IPS-NIHi7 (cell line): ENCODE data around the gene KLK5.

Experiments
- DNase-seq: peaks from one replicate; pipeline ENCODE4 v3.0.0; 2012; ENCODE audit warnings: mixed read lengths; ENCODE audit errors: extremely low spot score

The KLK5 gene

DNA sequence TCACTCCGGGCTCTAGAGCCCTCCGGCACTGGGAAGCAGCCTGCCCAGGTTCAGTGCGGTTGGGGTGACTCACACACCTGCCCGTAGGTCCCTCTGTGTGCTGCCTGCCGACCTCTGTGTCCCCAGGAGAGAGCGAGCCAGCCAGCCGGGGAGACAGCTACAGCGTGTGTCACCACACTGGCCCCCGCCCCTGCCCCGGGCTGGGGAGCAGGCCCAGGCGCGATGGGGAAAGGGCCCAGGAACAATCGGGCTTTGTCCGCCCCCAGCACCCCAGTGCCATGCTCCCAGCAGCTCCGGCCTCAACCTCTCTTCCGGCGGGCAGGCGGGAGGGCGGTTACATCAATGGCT, 16.5 kb upstream of the KLK5 start, which contains the start of gene KLK6:
Gene KLK6, minus strand, starts transcription at position 179 of the 348 bp plus-strand sequence. CDS start 1,487 bp downstream, outside the sequence.
- DNase-seq, result no peak

DNA sequence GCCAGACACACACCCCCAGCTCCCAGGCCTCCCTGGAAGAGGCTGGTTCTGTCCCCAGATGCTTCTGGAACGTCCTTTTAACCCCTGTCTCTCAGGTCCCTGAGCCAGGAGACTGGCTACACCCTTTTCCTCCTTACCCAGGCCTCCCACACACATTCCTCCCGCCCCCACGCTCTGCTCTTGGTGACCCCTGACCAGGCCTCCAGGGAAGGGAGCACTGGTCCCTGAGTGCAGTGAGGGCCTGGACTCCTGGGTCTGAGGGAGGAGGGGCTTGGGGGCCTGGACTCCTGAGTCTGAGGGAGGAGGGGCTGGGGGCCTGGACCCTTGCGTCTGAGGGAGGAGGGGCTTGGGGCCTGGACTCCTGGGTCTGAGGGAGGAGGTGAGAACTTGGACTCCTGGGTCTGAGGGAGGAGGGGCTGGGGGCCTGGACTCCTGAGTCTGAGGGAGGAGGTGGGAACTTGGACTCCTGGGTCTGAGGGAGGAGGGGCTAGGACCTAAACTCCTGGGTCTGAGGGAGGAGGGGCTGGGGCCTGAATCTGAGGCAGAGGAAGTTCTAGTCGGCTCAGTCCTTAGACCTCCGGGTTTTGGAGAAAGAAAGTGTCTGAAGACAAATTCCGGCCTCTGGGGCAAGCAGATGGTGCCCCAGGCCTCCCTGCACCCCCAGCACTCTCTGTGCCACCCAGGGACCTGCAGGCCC, 16.0 kb upstream of the KLK5 start:
- DNase-seq, result peak; percentile 39

DNA sequence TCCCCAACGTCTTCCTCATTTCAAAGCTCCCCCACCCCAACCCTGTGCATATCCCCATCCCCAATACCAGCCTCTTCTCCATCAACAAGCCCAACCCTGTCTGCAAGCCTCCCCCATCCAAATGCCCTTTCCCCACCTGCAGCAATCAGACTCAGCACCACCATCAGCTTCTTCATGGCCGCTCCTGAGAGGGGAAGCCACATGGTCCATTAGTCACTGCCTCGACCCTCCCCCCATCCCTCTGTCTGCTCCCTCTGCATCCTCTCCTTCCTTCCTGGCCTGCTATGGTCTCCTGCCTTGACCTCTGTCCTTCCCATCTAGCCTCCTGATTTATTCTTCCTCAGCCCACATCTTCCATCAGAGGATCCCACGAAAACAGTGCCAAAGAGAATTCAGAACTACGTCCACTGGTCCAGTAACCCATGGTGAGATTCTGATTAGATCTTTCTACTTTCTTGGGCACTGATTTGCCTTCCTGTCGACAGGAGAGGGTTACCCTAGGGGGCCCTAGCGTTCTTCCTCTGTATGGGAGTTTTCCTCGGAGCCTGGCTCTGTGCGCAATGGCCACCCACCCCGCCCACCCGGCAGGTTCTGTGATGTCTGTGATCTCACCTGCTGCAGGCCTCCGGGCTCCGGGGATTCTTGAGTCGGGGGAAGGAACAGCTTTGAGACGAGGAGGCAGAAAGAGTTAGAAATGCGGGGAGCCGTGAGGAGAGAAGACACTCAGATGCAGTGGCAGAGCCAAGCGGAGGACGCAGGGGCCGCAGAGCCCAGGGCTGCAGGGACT, 15.3 kb upstream of the KLK5 start:
- DNase-seq, result peak; percentile 36

DNA sequence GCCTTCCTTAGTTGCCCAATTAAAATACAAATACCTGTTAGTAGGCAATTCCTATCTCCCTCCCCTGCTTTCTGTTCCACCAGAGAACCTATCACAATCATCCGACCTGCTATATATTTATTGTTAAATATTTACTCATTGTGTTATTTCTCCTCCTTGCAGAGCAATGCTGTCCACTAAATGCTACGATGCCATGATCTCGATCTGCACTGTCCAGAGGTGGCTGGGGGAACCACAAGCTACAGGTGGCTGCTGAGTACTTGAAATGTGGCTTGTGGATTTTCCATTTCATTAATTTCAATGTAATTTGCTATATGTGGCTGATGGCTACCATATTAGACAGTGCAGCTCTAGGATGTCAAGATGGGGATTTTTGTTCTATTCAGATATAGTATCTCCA, 11.4 kb upstream of the KLK5 start:
- no peak for DNase-seq

DNA sequence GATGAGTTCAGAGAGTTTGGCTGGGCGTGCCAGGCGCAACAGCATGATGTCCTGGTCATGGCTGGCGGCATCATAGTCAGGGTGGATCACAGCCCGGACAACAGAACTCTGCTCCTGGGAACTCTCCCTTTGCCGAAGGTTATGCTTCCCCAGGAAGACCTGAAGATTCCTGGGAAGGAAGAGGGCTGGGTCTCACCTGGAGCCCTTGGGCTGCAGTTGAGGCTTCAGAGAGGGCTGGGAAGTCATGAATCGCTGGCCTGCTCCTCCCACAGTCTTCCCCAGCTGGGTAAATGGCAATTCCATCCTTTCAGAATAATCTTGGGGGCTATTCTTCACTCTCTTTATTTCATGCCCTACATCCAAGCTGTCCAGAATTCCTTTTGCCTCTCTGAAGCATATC, 10.5 kb upstream of the KLK5 start:
- DNase-seq, result no peak

DNA sequence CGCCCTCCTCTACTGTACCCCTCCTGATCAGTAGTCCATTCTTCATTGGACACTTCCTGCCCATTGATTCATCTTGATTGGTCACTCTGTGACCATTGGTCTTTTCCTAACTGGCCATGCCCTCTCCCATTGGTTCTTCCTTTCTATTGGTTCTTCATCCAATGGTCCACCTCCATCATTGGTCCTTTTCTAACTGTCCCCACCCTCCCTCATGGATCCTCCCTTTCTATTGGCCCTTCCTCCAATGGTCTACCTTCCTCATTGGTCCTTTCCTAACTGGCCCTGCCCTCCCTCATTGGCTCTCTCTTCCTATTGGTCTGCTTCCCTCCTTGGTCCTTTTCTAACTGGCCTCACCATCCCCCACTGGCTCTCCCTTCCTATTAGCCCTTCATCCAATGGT, 9.4 kb upstream of the KLK5 start:
- no peak for DNase-seq

DNA sequence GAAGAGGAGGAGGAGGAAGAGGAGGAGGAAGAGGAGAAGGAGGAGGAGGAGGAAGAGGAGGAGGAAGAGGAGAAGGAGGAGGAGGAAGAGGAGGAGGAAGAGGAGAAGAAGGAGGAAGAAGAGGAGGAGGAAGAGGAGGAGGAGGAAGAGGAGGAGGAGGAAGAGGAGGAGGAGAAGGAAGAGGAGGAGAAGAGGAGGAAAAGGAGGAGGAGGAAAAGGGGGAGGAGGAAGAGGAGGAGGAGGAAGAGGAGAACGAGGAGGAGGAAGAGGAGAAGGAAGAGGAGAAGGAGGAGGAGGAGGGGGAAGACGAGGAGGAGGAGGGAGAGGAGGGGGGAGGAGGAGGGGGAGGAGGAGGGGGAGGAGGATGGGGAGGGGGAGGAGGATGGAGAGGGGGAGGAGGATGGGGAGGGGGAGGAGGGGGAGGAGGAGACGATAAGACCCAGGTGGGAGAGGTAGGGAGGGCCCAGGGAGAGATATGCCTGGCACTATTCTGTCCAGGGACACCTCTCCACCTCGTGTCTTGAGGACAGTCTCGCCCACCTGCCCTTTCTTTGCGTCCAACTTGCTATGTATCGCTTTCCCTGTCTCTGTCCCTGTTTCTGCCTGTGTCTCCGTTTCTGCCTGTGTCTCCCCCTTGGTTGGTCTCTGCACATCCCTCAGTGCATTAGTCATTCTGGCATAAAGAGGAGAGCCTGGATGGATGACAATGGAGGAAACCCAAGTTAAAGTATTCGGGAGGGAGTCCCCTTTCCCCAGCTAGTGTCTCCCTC, 7.1 kb upstream of the KLK5 start:
- DNase-seq, result no peak

DNA sequence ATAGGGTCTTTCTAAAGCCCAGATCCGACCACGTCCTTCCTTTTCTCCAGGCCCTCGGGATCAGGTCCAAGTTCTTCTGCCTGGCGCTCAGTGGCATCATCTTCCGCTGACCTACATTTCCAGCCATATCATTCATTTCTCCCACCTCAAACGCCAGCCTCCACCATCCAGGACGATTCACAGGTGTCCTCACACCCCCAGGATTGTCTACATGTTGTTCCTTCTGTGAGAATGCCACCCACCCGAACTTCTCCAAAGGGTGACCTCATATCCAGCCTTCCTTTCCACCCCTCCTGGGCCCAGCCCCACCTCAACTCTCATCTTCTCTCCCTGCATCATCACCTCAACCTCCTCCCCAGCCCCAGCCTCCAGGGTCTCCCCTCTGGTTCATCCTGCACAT, 4.7 kb upstream of the KLK5 start:
- DNase-seq, result no peak

DNA sequence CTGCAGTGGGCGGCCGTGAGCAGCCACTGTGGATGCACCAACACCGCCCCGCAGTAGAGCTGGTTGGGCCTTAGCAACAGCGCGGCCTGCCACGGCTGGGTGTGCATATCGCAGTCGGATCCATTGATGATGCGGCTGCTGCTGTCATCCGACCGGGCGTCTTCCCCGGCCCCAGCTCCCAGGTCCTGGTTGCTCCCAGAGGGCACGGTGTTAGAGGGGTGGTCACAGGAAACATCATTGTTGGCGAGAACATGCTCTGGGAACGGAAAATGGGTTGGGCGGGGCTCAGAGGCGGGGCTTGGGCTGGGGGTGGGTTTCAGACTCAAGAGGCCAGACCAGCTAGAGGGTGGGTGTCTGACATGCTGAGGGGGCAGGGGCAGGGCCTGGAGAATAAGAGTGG, 3.0 kb downstream of the KLK5 start:
- peak; percentile 37 for DNase-seq

DNA sequence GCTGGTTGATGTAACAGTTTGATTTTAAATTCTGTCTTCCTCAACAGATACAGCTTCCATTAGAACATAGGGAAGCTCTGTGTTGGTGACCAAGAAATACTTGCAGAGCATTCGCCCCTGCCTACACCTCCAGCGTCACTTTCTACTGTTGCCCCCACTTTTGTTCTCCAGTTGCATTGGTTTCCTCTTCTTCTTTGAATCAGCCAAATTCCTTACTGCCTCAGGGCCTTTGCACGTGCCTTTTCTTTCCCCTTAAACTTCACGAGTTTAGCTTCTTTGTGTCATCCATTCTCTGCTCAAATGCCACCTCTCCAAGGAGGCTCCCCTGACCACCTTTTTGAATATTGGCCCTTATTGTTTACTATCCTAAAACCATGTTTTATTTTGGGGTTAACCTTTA, 5.7 kb downstream of the KLK5 start:
- no peak for DNase-seq

DNA sequence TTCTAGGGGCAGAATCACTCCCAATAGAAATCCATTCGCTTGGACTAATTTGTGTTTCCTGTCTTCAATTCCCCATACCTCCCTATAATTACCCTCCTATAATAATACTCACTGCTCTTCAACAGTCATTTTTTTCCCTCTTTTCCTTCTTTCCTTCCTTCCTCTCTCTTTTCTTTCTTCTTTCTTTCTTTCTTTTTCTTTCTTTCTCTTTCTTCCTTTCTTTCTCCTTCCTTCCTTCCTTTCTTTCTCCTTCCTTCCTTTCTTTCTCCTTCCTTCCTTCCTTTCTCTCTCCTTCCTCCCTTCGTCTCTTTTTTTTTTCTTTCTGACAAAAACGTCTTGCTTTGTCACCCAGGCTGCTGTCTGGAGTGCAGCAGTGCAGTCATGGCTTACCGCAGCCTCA, 8.0 kb downstream of the KLK5 start:
- no peak for DNase-seq

DNA sequence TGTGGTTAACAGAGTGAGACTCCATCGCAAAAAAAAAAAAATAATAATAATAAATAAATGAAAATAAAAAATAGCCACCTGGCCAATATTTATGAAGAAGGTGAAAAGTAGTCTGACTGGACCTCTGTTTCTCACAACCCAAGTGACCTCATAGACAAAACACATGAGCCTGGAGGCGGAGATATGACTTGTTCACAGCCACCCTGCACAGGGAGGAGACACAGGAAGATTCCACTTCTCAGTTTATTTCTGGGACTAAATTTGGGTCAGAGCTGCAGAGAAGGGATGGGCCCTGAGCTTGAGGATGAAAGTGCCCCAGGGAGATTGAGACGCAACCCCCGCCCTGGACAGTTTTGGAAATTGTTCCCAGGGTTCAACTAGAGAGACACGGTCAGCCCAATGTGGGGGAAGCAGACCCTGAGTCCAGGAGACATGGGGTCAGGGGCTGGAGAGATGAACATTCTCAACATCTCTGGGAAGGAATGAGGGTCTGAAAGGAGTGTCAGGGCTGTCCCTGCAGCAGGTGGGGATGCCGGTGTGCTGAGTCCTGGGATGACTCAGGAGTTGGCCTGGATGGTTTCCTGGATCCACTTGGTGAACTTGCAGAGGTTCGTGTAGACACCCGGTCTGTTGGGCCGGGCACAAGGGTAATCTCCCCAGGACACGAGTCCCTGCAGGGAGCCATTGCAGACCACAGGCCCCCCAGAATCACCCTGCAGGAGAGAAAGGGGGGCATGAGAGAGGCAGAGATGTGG, 9.6 kb downstream of the KLK5 start:
- DNase-seq, result no peak

DNA sequence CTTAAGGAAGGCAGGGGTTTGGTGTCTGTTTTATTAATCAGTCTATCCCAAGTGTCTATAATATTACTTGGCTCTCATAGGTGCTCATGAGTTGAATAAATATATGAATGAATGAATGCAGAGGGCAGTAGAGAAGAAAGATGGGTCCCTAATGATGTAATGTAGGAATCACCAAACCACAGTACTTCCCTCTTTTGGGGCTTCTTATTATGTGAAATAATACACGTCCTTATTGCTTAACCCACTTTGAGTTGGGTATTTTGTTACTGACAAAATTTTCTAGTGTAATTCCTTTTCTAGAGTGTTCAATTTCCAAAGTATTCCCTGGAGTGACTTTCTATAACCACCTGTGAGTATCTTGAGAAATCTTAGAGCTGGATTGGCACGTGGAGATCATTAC, 13.2 kb downstream of the KLK5 start:
- no peak for DNase-seq

DNA sequence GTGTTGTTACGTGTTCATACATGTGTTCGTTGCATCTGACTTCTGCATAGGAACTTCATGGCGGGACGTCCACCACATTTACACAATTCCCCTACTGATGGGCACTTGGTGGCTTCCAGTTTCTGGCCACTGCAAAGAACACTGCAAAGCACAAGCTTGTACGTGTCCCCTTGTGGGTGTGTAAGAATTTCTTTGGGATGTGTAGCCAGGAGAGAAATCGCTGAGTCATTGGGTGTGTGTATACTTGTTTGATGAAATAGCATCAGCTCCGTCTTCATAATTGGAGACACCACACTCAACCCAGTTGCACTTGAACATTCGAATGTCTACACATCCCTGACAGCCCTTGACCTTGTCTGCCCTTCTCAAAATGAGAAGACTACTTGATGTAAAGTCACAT, 19.2 kb downstream of the KLK5 start:
- DNase-seq, result no peak

DNA sequence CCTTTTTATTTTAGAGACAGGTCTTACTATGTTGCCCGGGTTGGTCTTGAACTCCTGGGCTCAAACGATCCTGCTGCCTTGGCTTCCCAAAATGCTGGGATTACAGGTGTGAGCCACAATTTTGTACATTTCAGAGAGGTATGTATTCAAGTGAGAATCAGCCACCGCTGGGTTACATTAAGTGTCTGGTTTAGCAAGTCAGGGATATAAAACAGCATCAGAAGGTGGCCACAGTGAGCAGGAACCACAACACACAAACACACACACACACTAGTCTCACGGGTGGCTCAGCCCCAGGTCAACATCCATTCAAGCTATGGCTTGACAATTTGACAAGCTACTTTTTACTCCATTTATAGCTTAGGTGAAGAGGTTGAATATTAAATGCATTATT, 20.2 kb downstream of the KLK5 start:
- no peak for DNase-seq

DNA sequence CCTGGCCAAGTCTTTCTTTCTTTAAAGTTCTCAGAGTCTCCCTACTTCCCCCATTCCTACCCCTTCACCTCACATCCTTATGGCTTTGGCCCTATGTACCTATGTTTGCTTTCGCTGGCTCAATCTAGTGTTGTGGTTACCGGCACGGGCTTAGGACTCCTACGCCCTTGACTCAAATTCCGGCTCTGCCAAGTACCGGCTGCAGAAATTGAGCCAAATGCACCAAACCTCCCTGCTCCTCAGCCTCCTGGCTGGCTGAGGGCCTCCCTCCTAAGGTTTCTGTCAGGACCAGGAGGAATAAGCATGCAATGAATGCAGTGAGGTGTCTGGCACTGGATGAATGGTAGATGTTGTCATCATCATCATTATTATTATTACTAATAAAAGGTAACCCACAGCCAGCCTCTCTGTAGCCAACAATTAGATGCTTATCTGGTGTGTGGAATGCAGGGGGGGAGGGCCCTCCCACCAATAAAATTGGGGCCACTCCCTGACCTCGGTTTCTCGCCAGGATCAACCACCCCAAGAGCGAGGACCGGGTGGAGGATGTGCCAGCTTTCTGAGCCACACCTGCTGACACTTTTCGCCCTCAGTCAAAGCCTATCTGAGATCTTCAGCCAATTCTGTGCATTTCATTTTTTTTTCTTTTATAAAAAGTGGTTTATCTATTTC, 20.7 kb downstream of the KLK5 start:
- no peak for DNase-seq

DNA sequence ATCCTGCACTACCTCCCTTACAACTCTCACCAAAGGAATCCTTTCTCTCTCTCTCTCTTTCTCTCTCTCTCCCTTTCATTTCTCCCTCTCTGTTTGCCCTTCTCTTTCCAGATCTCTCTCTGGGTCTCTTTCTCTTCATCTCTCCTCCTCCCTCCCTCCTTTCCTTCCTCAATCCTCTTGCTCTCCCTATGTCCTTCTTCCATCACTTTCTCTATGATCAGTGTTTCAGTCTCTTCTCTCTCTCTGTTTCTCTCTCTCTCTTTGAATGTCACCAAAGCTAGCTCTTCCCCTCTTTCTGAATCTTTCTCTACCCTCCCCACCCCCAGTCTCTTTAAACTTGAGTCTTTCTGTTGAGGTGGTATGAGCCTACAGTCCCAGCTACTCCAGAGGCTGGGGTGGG, 21.8 kb downstream of the KLK5 start:
- DNase-seq, result no peak

DNA sequence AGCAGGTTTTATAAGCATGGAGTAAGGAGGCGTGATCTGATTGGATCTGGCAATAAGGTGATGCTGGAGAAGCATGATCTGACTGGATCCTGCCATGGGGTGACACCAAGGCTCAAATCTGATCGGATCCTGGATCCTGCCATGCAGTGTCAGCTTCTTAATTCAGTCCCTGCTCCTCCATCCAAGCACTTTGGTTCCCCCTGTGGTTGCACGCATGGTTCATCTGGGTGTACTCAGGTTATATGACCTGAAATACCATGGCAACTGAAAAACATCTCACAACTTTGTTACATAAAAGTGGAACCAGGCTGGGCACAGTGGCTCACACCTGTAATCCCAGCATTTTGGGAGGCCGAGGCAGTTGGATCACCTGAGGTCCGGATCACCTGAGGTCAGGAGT, 24.0 kb downstream of the KLK5 start:
- DNase-seq, result no peak

DNA sequence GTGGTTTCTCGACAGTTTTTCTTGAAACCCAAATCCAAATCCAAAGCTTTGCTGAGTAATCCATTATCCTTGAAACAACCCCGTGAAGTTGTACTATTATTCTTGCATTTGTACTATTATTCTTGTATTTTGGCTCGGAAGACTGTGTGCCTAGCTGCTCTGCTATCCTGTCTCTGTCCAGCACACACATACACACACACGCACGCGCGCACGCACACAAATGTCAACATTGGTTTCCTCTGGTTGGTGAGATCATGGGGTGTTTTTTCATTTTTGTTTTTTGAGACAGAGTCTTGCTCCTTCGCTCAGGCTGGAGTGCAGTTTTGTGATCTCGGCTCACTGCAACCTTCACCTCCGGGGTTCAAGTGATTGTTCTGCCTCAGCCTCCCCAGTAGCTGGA, 26.7 kb downstream of the KLK5 start:
- no peak for DNase-seq

DNA sequence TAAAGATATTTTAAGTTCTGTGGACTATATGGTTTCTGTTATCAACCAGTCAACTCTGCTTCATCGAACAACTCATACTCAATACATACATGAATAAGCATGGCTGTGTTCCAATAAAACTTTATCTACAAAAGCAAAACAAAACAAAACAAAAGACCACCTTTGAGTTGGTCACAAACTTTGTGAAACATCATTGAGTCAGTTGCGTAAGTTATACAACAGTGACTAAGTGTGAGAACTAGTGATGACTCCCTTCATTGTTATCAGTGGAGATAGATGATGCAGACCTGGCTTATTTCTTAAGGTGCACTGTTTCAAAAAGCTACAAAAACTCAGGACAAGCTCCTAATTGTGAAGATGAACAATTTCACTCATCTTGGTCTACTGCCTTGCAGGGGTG, 27.1 kb downstream of the KLK5 start:
- no peak for DNase-seq

DNA sequence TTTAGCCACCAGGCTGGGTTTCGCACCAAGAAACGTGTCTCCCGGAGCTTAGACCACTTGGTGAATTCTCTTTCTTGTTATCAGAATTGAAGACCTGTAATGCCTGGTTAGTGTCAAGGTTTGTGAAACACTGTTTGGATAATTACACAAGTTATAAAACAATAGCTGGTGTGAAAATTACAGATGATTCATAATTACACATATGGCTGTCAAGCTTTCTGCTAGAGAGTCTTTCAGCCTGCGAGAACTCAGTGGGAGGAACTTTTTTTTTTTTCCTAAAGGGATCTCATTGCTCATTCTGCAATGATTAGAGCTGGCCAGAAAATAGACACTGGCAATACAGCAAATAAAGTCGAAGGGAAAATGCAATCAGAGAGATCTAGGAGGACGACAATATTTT, 28.3 kb downstream of the KLK5 start:
- DNase-seq, result no peak
